Peyer's patch (tissue), 4 donors: ENCODE data around the gene CORO1C. TPM values are rescaled to one million over a fixed set of nuclear protein-coding genes. Genes with fewer than 3 reads are reported as not detected.

Source experiments
- DNase-seq, 3 donors: peaks; one replicate each; pipeline ENCODE4 v3.0.0-alpha.2; 2017 to 2019
- H3K27ac ChIP-seq, 4 donors: fragments of 200-600 bp; sonication (generic); one replicate each; pipeline ENCODE4 v1.5.1; 2016 to 2019
- H3K27me3 ChIP-seq, 2 donors: fragments of 200-600 bp; sonication (generic); one replicate each; pipeline ENCODE4 v1.5.1; 2019
- H3K36me3 ChIP-seq, 3 donors: fragments of 200-600 bp; sonication (generic); one replicate each; pipeline ENCODE4 v1.5.1; 2016 to 2019
- H3K4me1 ChIP-seq, 4 donors: fragments of 200-600 bp; sonication (generic); one replicate each; pipeline ENCODE4 v1.5.1; 2016 to 2019
- H3K4me3 ChIP-seq, 4 donors: fragments of 200-600 bp; sonication (generic); 1 replicate in 3 of 4; 2 replicates in 1 of 4; pipeline ENCODE4 v1.5.1; 2016 to 2019; ENCODE audit warnings: mild to moderate bottlenecking in 1 of 4
- H3K9me3 ChIP-seq, 4 donors: fragments of 200-600 bp; sonication (generic); one replicate each; pipeline ENCODE4 v1.5.1; 2016 to 2019; ENCODE audit warnings: mild to moderate bottlenecking in 1 of 4
- CTCF ChIP-seq, 6 experiments: fragments of 450-650 bp in 4 of 6; fragments of 200-600 bp in 2 of 6; sonication (generic) in 1 of 6; IDR thresholded peaks; one replicate each; pipeline ENCODE4 v1.5.1; 2017 to 2019; ENCODE audit warnings: antibody characterized with exemption in 6 of 6, mild to moderate bottlenecking in 3 of 6, moderate library complexity in 1 of 6
- POLR2A ChIP-seq, 2 donors: fragments of 450-650 bp; IDR thresholded peaks; one replicate each; pipeline ENCODE4 v1.5.1; 2017; ENCODE audit warnings: antibody characterized with exemption in 2 of 2, mild to moderate bottlenecking in 2 of 2, moderate library complexity in 2 of 2
- total RNA-seq, 4 donors: library from RNA; depleted of rRNA; stranded (reverse); fragments of >200 nt; gene quantifications; one replicate each; pipeline ENCODE4 v1.1.0, GENCODE V29; 2016

The CORO1C gene
- total RNA-seq, 4 donors from 2014 or later: 76.3 to 144 (median 87.4) TPM

- DNase-seq: no peak
- Histone ChIP-seq H3K9me3 (no peaks in the 10 kb centered on the region), H3K27me3 (no peaks in the 10 kb centered on the region), H3K36me3 (peaks cover 0 to 71% (median 0%) of the 10 kb centered on the region in 3 donors), H3K4me3 (no peak overlapping the region), H3K4me1 (peaks cover 0 to 3% (median 0%) of the 10 kb centered on the region in 4 donors), H3K27ac (no peak overlapping the region)
- TF ChIP-seq POLR2A (IDR thresholded peaks at IDR 0.05): no peak
- no peak for TF ChIP-seq CTCF (IDR thresholded peaks at IDR 0.05)
Measured at GRCh38 chr12:108649669-108650068, 81.6 kb downstream of the CORO1C start.

- no peaks in the 10 kb centered on the region for H3K27me3 ChIP-seq
- no peak overlapping the region for H3K4me3 ChIP-seq
- no peaks in the 10 kb centered on the region for H3K9me3 ChIP-seq
- TF ChIP-seq POLR2A (IDR thresholded peaks at IDR 0.05): no peak
- no peak for TF ChIP-seq CTCF (IDR thresholded peaks at IDR 0.05)
- DNase-seq: no peak
- H3K36me3 ChIP-seq: peaks cover 0 to 73% (median 0%) of the 10 kb centered on the region in 3 donors
- no peak overlapping the region for H3K27ac ChIP-seq
- H3K4me1 ChIP-seq: peaks cover 0 to 3% (median 0%) of the 10 kb centered on the region in 4 donors
Measured at GRCh38 chr12:108649126-108649525, 82.2 kb downstream of the CORO1C start.

- TF ChIP-seq CTCF (IDR thresholded peaks at IDR 0.05) (no peak), POLR2A (IDR thresholded peaks at IDR 0.05) (no peak)
- peaks cover 0 to 3% (median 0%) of the 10 kb centered on the region in 4 donors for H3K4me1 ChIP-seq
- DNase-seq: no peak
- H3K9me3 ChIP-seq: no peaks in the 10 kb centered on the region
- H3K27ac ChIP-seq: no peak overlapping the region
- peaks cover 0 to 71% (median 0%) of the 10 kb centered on the region in 3 donors for H3K36me3 ChIP-seq
- H3K4me3 ChIP-seq: no peak overlapping the region
- H3K27me3 ChIP-seq: no peaks in the 10 kb centered on the region
Measured at GRCh38 chr12:108648371-108648770, 82.9 kb downstream of the CORO1C start.

- peaks cover 0 to 66% (median 0%) of the 10 kb centered on the region in 3 donors for H3K36me3 ChIP-seq
- H3K27me3 ChIP-seq: no peaks in the 10 kb centered on the region
- no peak for DNase-seq
- no peak overlapping the region for H3K27ac ChIP-seq
- H3K4me3 ChIP-seq: no peak overlapping the region
- no peak for TF ChIP-seq CTCF (IDR thresholded peaks at IDR 0.05)
- TF ChIP-seq POLR2A (IDR thresholded peaks at IDR 0.05): no peak
- H3K4me1 ChIP-seq: peaks cover 0 to 3% (median 0%) of the 10 kb centered on the region in 4 donors
- no peaks in the 10 kb centered on the region for H3K9me3 ChIP-seq
Measured at GRCh38 chr12:108647585-108648287, 83.6 kb downstream of the CORO1C start.

GRCh38 chr12:108646600-108647579 lies 84.4 kb downstream of the CORO1C start:
- H3K27ac ChIP-seq: no peak overlapping the region

More at GRCh38 chr12:108646600-108647579, 84.4 kb downstream of the CORO1C start:
- Histone ChIP-seq H3K4me1 (peaks cover 0 to 3% (median 0%) of the 10 kb centered on the region in 4 donors), H3K4me3 (no peak overlapping the region), H3K27me3 (no peaks in the 10 kb centered on the region), H3K9me3 (no peaks in the 10 kb centered on the region), H3K36me3 (peaks cover 0 to 66% (median 0%) of the 10 kb centered on the region in 3 donors)
- no peak for TF ChIP-seq POLR2A (IDR thresholded peaks at IDR 0.05)
- peak in 1 of 6 experiments; percentile 2 for TF ChIP-seq CTCF (IDR thresholded peaks at IDR 0.05)
- no peak for DNase-seq
